ENCODE data around the gene STYK1.

- TF ChIP-seq TAF1 (IDR thresholded peaks at IDR 0.05; ENCODE audit: borderline replicate concordance, low read depth, low read length) (no peak), CTCF (IDR thresholded peaks at IDR 0.05 in 2 of 3, conservative IDR thresholded peaks at IDR 0.05 in 1 of 3; ENCODE audit: control insufficient read depth in 2 of 3, extremely low read depth in 1 of 3, insufficient read depth in 1 of 3, low read depth in 3 of 3, low read length in 3 of 3) (no peak), RFX5 (IDR thresholded peaks at IDR 0.05; ENCODE audit: low read depth, low read length) (no peak), JUND (IDR thresholded peaks at IDR 0.05; ENCODE audit: low read depth, low read length) (no peak), REST (IDR thresholded peaks at IDR 0.05; ENCODE audit: low read depth, low read length) (no peak), POLR2AphosphoS5 (IDR thresholded peaks at IDR 0.05; ENCODE audit: low read length) (no peak), CEBPB (IDR thresholded peaks at IDR 0.05; ENCODE audit: borderline replicate concordance in 1 of 2, low read depth in 2 of 2, low read length in 2 of 2) (no peak), EZH2 (IDR thresholded peaks at IDR 0.05; ENCODE audit: borderline replicate concordance, control insufficient read depth, low read depth, low read length) (no peak), IRF3 (IDR thresholded peaks at IDR 0.05) (no peak), EP300 (IDR thresholded peaks at IDR 0.05; ENCODE audit: borderline replicate concordance in 1 of 2, control insufficient read depth in 1 of 2, low read depth in 2 of 2, low read length in 2 of 2) (no peak), ZNF592 (IDR thresholded peaks at IDR 0.05) (no peak), GATAD2B (conservative IDR thresholded peaks at IDR 0.05; ENCODE audit: low read depth) (no peak)
Measured at GRCh38 chr12:10590966-10591365, 82.9 kb downstream of the STYK1 start.

Data from GM12878 (cell line).